Measurements from ENCODE around the gene SOD1. TPM values are rescaled to one million over a fixed set of nuclear protein-coding genes. Genes with fewer than 3 reads are reported as not detected.

SOD1 gene
- total RNA-seq, 4 donors from 2014 or later = 249 to 453 (median 377) TPM

GRCh38 chr21:31711326-31711725 lies 51.8 kb downstream of the SOD1 start:
- H3K4me1 ChIP-seq = peaks cover 54 to 60% of the 10 kb centered on the region in 2 donors
- ATAC-seq (no peak), DNase-seq (no peak)
- intact Hi-C loops (cut with DNase I; ENCODE audit: low total_unique reads) (no loop called here), in situ Hi-C loops (cut with MboI; ENCODE audit: low sequenced_read_pairs in 4 of 4) (no loop called here)
- no peaks in the 10 kb centered on the region for H3K9me3 ChIP-seq
- H3K27ac ChIP-seq = no peak overlapping the region
- no peak for TF ChIP-seq CTCF (IDR thresholded peaks at IDR 0.05 in 4 of 5, conservative IDR thresholded peaks at IDR 0.05 in 1 of 5)
- TF ChIP-seq POLR2A (IDR thresholded peaks at IDR 0.05) = no peak
- H3K36me3 ChIP-seq = no peaks in the 10 kb centered on the region
- no peak overlapping the region for H3K4me3 ChIP-seq
- no peaks in the 10 kb centered on the region for H3K27me3 ChIP-seq

GRCh38 chr21:31711745-31712285 lies 52.3 kb downstream of the SOD1 start:
- H3K9me3 ChIP-seq = no peaks in the 10 kb centered on the region
- in situ Hi-C loops (cut with MboI; ENCODE audit: low sequenced_read_pairs in 4 of 4) = no loop called here
- intact Hi-C loops (cut with DNase I; ENCODE audit: low total_unique reads) = no loop called here
- H3K27me3 ChIP-seq = no peaks in the 10 kb centered on the region
- peaks cover 56 to 64% of the 10 kb centered on the region in 2 donors for H3K4me1 ChIP-seq
- no peaks in the 10 kb centered on the region for H3K36me3 ChIP-seq
- no peak overlapping the region for H3K4me3 ChIP-seq
- DNase-seq (no peak), ATAC-seq (no peak)
- H3K27ac ChIP-seq = no peak overlapping the region
- no peak for TF ChIP-seq POLR2A (IDR thresholded peaks at IDR 0.05)
- no peak for TF ChIP-seq CTCF (IDR thresholded peaks at IDR 0.05 in 4 of 5, conservative IDR thresholded peaks at IDR 0.05 in 1 of 5)

GRCh38 chr21:31713115-31713514 lies 53.6 kb downstream of the SOD1 start:
- intact Hi-C loops (cut with DNase I; ENCODE audit: low total_unique reads) (no loop called here), in situ Hi-C loops (cut with MboI; ENCODE audit: low sequenced_read_pairs in 4 of 4) (no loop called here)
- DNase-seq (no peak), ATAC-seq (no peak)
- Histone ChIP-seq H3K27ac (no peak overlapping the region), H3K9me3 (no peaks in the 10 kb centered on the region), H3K36me3 (no peaks in the 10 kb centered on the region), H3K4me1 (peaks cover 50 to 66% of the 10 kb centered on the region in 2 donors), H3K27me3 (no peaks in the 10 kb centered on the region), H3K4me3 (no peak overlapping the region)
- no peak for TF ChIP-seq CTCF (IDR thresholded peaks at IDR 0.05 in 4 of 5, conservative IDR thresholded peaks at IDR 0.05 in 1 of 5)
- TF ChIP-seq POLR2A (IDR thresholded peaks at IDR 0.05) = no peak

- Histone ChIP-seq H3K36me3 (no peaks in the 10 kb centered on the region), H3K9me3 (no peaks in the 10 kb centered on the region), H3K27me3 (no peaks in the 10 kb centered on the region), H3K27ac (no peak overlapping the region), H3K4me3 (no peak overlapping the region), H3K4me1 (peaks cover 47 to 63% of the 10 kb centered on the region in 2 donors)
- intact Hi-C loops (cut with DNase I; ENCODE audit: low total_unique reads) (no loop called here), in situ Hi-C loops (cut with MboI; ENCODE audit: low sequenced_read_pairs in 4 of 4) (no loop called here)
- TF ChIP-seq CTCF (IDR thresholded peaks at IDR 0.05 in 4 of 5, conservative IDR thresholded peaks at IDR 0.05 in 1 of 5) (no peak), POLR2A (IDR thresholded peaks at IDR 0.05) (no peak)
- ATAC-seq = no peak
- no peak for DNase-seq
These were observed 54.7 kb downstream of the SOD1 start for GRCh38 chr21:31713973-31714740.
